Measurements from ENCODE around the gene RAB5IF. TPM values are rescaled to one million over a fixed set of nuclear protein-coding genes. Genes with fewer than 3 reads are reported as not detected.

The RAB5IF gene
- total and polyA plus RNA-seq, 9 of the 15 experiments (the other 6 are each of a cell fraction or from before 2014, with no cell fraction given) = 26.5 to 198 (median 134) TPM

DNA sequence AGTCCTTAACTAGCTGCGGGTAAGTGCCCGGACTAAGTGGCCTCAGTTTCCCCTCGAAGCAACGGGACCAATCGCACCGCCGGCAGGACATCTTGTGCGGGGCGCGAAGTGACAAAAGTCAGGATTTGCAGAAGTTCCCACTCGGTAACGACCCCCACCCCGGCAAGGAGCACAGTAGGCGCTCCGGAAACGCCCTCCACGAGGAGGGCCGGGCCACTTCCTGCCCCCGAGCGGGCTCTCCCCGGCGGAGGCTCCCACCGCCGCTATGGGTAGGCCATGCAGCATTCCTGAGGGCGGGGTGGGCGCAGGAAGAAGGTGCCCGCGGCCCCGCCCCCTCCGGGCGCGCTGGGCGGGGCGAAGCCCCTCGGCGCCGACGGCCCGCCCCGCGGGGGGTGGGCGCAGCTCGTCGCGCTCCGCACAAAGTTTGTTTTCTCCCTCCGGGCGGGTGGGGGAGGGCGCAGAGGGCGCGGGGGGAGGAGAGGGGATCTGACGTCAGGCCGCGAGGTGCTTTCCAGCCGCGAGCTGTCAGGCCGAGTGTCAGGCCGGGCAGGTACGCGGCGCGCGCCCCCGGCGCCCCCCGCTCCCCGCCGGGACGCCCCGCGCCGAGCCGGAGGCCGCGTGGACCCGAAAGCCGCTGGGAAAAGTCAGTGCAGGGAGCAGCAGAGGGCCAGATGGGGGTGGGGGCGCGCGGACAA is 32.3 kb upstream of the RAB5IF start, which contains the start of gene TGIF2 (continued):
- TF ChIP-seq ZKSCAN1 (IDR thresholded peaks at IDR 0.05; ENCODE audit: low read depth, low read length) = peak; percentile 94
- no peak for TF ChIP-seq BRCA1 (IDR thresholded peaks at IDR 0.05)
- no peak; the same call in 1 of the 2 replicates for TF ChIP-seq BRCA1 (CRISPR knock-in tag; IDR thresholded peaks at IDR 0.05)
- TF ChIP-seq, protein P1, sequence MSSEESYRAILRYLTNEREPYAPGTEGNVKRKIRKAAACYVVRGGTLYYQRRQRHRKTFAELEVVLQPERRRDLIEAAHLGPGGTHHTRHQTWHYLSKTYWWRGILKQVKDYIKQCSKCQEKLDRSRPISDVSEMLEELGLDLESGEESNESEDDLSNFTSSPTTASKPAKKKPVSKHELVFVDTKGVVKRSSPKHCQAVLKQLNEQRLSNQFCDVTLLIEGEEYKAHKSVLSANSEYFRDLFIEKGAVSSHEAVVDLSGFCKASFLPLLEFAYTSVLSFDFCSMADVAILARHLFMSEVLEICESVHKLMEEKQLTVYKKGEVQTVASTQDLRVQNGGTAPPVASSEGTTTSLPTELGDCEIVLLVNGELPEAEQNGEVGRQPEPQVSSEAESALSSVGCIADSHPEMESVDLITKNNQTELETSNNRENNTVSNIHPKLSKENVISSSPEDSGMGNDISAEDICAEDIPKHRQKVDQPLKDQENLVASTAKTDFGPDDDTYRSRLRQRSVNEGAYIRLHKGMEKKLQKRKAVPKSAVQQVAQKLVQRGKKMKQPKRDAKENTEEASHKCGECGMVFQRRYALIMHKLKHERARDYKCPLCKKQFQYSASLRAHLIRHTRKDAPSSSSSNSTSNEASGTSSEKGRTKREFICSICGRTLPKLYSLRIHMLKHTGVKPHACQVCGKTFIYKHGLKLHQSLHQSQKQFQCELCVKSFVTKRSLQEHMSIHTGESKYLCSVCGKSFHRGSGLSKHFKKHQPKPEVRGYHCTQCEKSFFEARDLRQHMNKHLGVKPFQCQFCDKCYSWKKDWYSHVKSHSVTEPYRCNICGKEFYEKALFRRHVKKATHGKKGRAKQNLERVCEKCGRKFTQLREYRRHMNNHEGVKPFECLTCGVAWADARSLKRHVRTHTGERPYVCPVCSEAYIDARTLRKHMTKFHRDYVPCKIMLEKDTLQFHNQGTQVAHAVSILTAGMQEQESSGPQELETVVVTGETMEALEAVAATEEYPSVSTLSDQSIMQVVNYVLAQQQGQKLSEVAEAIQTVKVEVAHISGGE (CRISPR knock-in tag; IDR thresholded peaks at IDR 0.05) = peak in 1 of 3 experiments; percentile 74; a peak in 2 of 6 replicates
- TF ChIP-seq, protein P2, sequence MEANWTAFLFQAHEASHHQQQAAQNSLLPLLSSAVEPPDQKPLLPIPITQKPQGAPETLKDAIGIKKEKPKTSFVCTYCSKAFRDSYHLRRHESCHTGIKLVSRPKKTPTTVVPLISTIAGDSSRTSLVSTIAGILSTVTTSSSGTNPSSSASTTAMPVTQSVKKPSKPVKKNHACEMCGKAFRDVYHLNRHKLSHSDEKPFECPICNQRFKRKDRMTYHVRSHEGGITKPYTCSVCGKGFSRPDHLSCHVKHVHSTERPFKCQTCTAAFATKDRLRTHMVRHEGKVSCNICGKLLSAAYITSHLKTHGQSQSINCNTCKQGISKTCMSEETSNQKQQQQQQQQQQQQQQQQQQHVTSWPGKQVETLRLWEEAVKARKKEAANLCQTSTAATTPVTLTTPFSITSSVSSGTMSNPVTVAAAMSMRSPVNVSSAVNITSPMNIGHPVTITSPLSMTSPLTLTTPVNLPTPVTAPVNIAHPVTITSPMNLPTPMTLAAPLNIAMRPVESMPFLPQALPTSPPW (CRISPR knock-in tag; IDR thresholded peaks at IDR 0.05) = peak; percentile 93
- TF ChIP-seq, protein P3, sequence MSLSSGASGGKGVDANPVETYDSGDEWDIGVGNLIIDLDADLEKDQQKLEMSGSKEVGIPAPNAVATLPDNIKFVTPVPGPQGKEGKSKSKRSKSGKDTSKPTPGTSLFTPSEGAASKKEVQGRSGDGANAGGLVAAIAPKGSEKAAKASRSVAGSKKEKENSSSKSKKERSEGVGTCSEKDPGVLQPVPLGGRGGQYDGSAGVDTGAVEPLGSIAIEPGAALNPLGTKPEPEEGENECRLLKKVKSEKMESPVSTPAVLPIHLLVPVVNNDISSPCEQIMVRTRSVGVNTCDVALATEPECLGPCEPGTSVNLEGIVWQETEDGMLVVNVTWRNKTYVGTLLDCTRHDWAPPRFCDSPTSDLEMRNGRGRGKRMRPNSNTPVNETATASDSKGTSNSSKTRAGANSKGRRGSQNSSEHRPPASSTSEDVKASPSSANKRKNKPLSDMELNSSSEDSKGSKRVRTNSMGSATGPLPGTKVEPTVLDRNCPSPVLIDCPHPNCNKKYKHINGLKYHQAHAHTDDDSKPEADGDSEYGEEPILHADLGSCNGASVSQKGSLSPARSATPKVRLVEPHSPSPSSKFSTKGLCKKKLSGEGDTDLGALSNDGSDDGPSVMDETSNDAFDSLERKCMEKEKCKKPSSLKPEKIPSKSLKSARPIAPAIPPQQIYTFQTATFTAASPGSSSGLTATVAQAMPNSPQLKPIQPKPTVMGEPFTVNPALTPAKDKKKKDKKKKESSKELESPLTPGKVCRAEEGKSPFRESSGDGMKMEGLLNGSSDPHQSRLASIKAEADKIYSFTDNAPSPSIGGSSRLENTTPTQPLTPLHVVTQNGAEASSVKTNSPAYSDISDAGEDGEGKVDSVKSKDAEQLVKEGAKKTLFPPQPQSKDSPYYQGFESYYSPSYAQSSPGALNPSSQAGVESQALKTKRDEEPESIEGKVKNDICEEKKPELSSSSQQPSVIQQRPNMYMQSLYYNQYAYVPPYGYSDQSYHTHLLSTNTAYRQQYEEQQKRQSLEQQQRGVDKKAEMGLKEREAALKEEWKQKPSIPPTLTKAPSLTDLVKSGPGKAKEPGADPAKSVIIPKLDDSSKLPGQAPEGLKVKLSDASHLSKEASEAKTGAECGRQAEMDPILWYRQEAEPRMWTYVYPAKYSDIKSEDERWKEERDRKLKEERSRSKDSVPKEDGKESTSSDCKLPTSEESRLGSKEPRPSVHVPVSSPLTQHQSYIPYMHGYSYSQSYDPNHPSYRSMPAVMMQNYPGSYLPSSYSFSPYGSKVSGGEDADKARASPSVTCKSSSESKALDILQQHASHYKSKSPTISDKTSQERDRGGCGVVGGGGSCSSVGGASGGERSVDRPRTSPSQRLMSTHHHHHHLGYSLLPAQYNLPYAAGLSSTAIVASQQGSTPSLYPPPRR (CRISPR knock-in tag; IDR thresholded peaks at IDR 0.05; ENCODE audit: borderline replicate concordance) = no peak
- TF ChIP-seq ZNF263 (CRISPR knock-in tag; IDR thresholded peaks at IDR 0.05; ENCODE audit: borderline replicate concordance) = peak; percentile 46; the same call in 1 of the 2 replicates
- peak; percentile 86 for TF ChIP-seq GABPA (tag; conservative IDR thresholded peaks at IDR 0.05; ENCODE audit: low read depth)
- TF ChIP-seq, protein P4, sequence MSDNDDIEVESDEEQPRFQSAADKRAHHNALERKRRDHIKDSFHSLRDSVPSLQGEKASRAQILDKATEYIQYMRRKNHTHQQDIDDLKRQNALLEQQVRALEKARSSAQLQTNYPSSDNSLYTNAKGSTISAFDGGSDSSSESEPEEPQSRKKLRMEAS (CRISPR knock-in tag; IDR thresholded peaks at IDR 0.05) = peak; percentile 67
- TF ChIP-seq ELF1 (tag; IDR thresholded peaks at IDR 0.05) = peak; percentile 67
- peak; percentile 52; the same call in 1 of the 2 replicates for TF ChIP-seq GABPB1 (CRISPR knock-in tag; IDR thresholded peaks at IDR 0.05)
- TF ChIP-seq EP300 (IDR thresholded peaks at IDR 0.05; ENCODE audit: low read length) = no peak
- TF ChIP-seq RB1 (IDR thresholded peaks at IDR 0.05; ENCODE audit: low read depth) = peak; percentile 49
- no peak for TF ChIP-seq ZNF239 (CRISPR knock-in tag; IDR thresholded peaks at IDR 0.05)
- TF ChIP-seq SUPT5H (IDR thresholded peaks at IDR 0.05) = peak; percentile 70
- no peak for TF ChIP-seq ZNF696 (CRISPR knock-in tag; conservative IDR thresholded peaks at IDR 0.05)
- peak; percentile 83 for TF ChIP-seq ZFX (CRISPR knock-in tag; IDR thresholded peaks at IDR 0.05)
- no peak for TF ChIP-seq ZNF133 (CRISPR knock-in tag; IDR thresholded peaks at IDR 0.05)

All from K562 (cell line).